ENCODE data around the gene GSTCD.
"Not testable (repeated sequence)": the region's sequence is repeated elsewhere in the genome, so short reads cannot be mapped to it uniquely, and the experiment has no call there.

DNA sequence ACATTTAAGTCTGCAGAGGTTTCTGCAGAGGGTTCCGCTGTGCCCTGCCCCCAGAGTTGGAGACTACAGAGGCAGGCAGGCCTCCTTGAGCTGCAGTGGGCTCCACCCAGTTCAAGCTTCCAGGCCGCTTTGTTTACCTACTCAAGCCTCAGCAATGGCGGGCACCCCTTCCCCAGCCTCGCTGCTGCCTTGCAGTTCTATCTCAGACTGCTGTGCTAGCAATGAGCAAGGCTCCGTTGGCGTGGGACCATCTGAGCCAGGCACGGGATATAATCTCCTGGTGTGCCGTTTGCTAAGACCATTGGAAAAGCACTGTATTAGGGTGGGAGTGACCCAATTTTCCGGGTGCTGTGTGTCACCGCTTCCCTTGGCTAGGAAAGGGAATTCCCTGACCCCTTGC lies 26.6 kb downstream of the GSTCD start:
- TF ChIP-seq, protein P1, sequence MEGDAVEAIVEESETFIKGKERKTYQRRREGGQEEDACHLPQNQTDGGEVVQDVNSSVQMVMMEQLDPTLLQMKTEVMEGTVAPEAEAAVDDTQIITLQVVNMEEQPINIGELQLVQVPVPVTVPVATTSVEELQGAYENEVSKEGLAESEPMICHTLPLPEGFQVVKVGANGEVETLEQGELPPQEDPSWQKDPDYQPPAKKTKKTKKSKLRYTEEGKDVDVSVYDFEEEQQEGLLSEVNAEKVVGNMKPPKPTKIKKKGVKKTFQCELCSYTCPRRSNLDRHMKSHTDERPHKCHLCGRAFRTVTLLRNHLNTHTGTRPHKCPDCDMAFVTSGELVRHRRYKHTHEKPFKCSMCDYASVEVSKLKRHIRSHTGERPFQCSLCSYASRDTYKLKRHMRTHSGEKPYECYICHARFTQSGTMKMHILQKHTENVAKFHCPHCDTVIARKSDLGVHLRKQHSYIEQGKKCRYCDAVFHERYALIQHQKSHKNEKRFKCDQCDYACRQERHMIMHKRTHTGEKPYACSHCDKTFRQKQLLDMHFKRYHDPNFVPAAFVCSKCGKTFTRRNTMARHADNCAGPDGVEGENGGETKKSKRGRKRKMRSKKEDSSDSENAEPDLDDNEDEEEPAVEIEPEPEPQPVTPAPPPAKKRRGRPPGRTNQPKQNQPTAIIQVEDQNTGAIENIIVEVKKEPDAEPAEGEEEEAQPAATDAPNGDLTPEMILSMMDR (conservative IDR thresholded peaks at IDR 0.05; ENCODE audit: low read depth, low read length): not testable (repeated sequence)
- not testable (repeated sequence) for TF ChIP-seq EZH2 (IDR thresholded peaks at IDR 0.05; ENCODE audit: borderline replicate concordance, low read depth, low read length, poor library complexity, severe bottlenecking)
